Testis (tissue), 2 donors: ENCODE results near the gene PUM1.
A peak's percentile ranks its signal among the peaks of the same experiment; 100 is the strongest.

Experiments
- POLR2A ChIP-seq: fragments of 450-650 bp; IDR thresholded peaks from one replicate; pipeline ENCODE4 v1.6.1; 2017; ENCODE audit warnings: antibody characterized with exemption, mild to moderate bottlenecking, moderate library complexity
- TF ChIP-seq, protein P1 (sequence below), 3 experiments: fragments of 450-650 bp in 2 of 3; fragments of 200-600 bp in 1 of 3; sonication (generic) in 1 of 3; IDR thresholded peaks; one replicate each; pipeline ENCODE4 v1.5.1; 2016 to 2019; ENCODE audit warnings: antibody characterized with exemption in 3 of 3, mild to moderate bottlenecking in 2 of 3, moderate library complexity in 1 of 3

DNA sequence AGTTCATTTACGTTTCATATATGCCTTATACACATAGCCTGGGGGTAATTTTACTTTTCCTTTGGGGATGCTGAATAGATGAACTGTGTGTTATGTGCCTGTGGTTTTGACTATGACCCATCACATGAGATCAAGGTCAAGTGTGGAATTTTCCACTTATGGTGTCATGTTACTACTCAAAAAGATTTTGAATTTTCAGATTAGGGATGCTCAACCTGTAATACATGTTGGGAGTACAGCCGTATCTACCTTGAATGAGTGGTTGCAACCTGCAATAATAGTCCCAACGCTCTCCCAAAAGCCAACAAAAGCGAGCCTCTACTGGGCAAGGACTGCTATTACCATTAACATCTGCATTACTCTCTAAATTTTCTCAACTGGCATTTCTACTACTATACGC, 88.4 kb downstream of the PUM1 start:
- TF ChIP-seq, protein P1, sequence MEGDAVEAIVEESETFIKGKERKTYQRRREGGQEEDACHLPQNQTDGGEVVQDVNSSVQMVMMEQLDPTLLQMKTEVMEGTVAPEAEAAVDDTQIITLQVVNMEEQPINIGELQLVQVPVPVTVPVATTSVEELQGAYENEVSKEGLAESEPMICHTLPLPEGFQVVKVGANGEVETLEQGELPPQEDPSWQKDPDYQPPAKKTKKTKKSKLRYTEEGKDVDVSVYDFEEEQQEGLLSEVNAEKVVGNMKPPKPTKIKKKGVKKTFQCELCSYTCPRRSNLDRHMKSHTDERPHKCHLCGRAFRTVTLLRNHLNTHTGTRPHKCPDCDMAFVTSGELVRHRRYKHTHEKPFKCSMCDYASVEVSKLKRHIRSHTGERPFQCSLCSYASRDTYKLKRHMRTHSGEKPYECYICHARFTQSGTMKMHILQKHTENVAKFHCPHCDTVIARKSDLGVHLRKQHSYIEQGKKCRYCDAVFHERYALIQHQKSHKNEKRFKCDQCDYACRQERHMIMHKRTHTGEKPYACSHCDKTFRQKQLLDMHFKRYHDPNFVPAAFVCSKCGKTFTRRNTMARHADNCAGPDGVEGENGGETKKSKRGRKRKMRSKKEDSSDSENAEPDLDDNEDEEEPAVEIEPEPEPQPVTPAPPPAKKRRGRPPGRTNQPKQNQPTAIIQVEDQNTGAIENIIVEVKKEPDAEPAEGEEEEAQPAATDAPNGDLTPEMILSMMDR (IDR thresholded peaks at IDR 0.05) = peak in 1 of 3 experiments; percentile 25
- TF ChIP-seq POLR2A = no peak
